ENCODE results near the gene TFCP2. TPM values are rescaled to one million over a fixed set of nuclear protein-coding genes. Genes with fewer than 3 reads are reported as not detected.

TFCP2 gene
- total and polyA plus RNA-seq, 2 donors from 2014 or later: 15.2 to 31.2 TPM

GRCh38 chr12:51083126-51083833, 89.7 kb downstream of the TFCP2 start, which contains the start of gene CSRNP2:
TSS of gene CSRNP2 (minus strand) at chr12:51083596. CDS start at chr12:51076561, 7,035 bp downstream.
- no peak for FAIRE-seq
- Histone ChIP-seq H3K27me3 (ENCODE audit: control insufficient read depth, insufficient read depth, low read length) (no peaks in the 10 kb centered on the region), H3K4me1 (ENCODE audit: control insufficient read depth in 2 of 3, insufficient read depth in 2 of 3, low read depth in 1 of 3, low read length in 3 of 3) (peaks cover 0 to 5% (median 5%) of the 10 kb centered on the region in 3 donors), H3K36me3 (ENCODE audit: control insufficient read depth in 2 of 3, insufficient read depth in 3 of 3, low read length in 3 of 3) (no peaks in the 10 kb centered on the region), H3K9me3 (ENCODE audit: control insufficient read depth in 2 of 3, insufficient read depth in 1 of 3, low read length in 3 of 3) (no peaks in the 10 kb centered on the region), H3K4me3 (ENCODE audit: low read length in 3 of 3) (peak within 1 kb of the TSS; percentile 88 to 93 (median 91)), H3K27ac (ENCODE audit: low read depth in 2 of 2, low read length in 2 of 2) (peak within 1 kb of the TSS; percentile 64 to 94), H3K9ac (ENCODE audit: low read length in 3 of 3) (peak within 1 kb of the TSS; percentile 77 to 87 (median 83))
- DNase-seq: peak; percentile 98 to 99 (median 98)
- intact Hi-C loops (cut with DNase I): no loop called here
- TF ChIP-seq, protein P1, sequence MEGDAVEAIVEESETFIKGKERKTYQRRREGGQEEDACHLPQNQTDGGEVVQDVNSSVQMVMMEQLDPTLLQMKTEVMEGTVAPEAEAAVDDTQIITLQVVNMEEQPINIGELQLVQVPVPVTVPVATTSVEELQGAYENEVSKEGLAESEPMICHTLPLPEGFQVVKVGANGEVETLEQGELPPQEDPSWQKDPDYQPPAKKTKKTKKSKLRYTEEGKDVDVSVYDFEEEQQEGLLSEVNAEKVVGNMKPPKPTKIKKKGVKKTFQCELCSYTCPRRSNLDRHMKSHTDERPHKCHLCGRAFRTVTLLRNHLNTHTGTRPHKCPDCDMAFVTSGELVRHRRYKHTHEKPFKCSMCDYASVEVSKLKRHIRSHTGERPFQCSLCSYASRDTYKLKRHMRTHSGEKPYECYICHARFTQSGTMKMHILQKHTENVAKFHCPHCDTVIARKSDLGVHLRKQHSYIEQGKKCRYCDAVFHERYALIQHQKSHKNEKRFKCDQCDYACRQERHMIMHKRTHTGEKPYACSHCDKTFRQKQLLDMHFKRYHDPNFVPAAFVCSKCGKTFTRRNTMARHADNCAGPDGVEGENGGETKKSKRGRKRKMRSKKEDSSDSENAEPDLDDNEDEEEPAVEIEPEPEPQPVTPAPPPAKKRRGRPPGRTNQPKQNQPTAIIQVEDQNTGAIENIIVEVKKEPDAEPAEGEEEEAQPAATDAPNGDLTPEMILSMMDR (IDR thresholded peaks at IDR 0.05; ENCODE audit: borderline replicate concordance, extremely low read depth, insufficient read depth): no peak

GRCh38 chr12:51082561-51083125, 90.3 kb downstream of the TFCP2 start:
- peak in 2 of 5 donors; percentile 81 to 84 for DNase-seq
- H3K36me3 ChIP-seq (ENCODE audit: control insufficient read depth in 2 of 3, insufficient read depth in 3 of 3, low read length in 3 of 3): no peaks in the 10 kb centered on the region
- FAIRE-seq: no peak
- TF ChIP-seq, protein P1 (IDR thresholded peaks at IDR 0.05; ENCODE audit: borderline replicate concordance, extremely low read depth, insufficient read depth): no peak
- H3K9me3 ChIP-seq (ENCODE audit: control insufficient read depth in 2 of 3, insufficient read depth in 1 of 3, low read length in 3 of 3): no peaks in the 10 kb centered on the region
- no peaks in the 10 kb centered on the region for H3K27me3 ChIP-seq (ENCODE audit: control insufficient read depth, insufficient read depth, low read length)
- intact Hi-C loops (cut with DNase I): no loop called here
- peak overlapping the region; percentile 56 to 87 (median 83) for H3K9ac ChIP-seq (ENCODE audit: low read length in 3 of 3)
- H3K4me3 ChIP-seq (ENCODE audit: low read length in 3 of 3): peak overlapping the region; percentile 88 to 93 (median 91)
- peaks cover 0 to 8% (median 5%) of the 10 kb centered on the region in 3 donors for H3K4me1 ChIP-seq (ENCODE audit: control insufficient read depth in 2 of 3, insufficient read depth in 2 of 3, low read depth in 1 of 3, low read length in 3 of 3)
- H3K27ac ChIP-seq (ENCODE audit: low read depth in 2 of 2, low read length in 2 of 2): peak overlapping the region; percentile 64 to 94

- H3K4me3 ChIP-seq (ENCODE audit: low read length in 3 of 3): no peak overlapping the region
- no peak for DNase-seq
- no peak overlapping the region for H3K27ac ChIP-seq (ENCODE audit: low read depth in 2 of 2, low read length in 2 of 2)
- no peaks in the 10 kb centered on the region for H3K27me3 ChIP-seq (ENCODE audit: control insufficient read depth, insufficient read depth, low read length)
- no peaks in the 10 kb centered on the region for H3K36me3 ChIP-seq (ENCODE audit: control insufficient read depth in 2 of 3, insufficient read depth in 3 of 3, low read length in 3 of 3)
- TF ChIP-seq, protein P1 (IDR thresholded peaks at IDR 0.05; ENCODE audit: borderline replicate concordance, extremely low read depth, insufficient read depth): no peak
- intact Hi-C loops (cut with DNase I): no loop called here
- H3K9me3 ChIP-seq (ENCODE audit: control insufficient read depth in 2 of 3, insufficient read depth in 1 of 3, low read length in 3 of 3): no peaks in the 10 kb centered on the region
- no peak overlapping the region for H3K9ac ChIP-seq (ENCODE audit: low read length in 3 of 3)
- peaks cover 0 to 8% (median 5%) of the 10 kb centered on the region in 3 donors for H3K4me1 ChIP-seq (ENCODE audit: control insufficient read depth in 2 of 3, insufficient read depth in 2 of 3, low read depth in 1 of 3, low read length in 3 of 3)
- no peak for FAIRE-seq
Measured at GRCh38 chr12:51081421-51081820, 91.5 kb downstream of the TFCP2 start.
